ENCODE measurements around the gene LY6G6F.
"Not testable (repeated sequence)": the region's sequence is repeated elsewhere in the genome, so short reads cannot be mapped to it uniquely, and the experiment has no call there.

LY6G6F gene

DNA sequence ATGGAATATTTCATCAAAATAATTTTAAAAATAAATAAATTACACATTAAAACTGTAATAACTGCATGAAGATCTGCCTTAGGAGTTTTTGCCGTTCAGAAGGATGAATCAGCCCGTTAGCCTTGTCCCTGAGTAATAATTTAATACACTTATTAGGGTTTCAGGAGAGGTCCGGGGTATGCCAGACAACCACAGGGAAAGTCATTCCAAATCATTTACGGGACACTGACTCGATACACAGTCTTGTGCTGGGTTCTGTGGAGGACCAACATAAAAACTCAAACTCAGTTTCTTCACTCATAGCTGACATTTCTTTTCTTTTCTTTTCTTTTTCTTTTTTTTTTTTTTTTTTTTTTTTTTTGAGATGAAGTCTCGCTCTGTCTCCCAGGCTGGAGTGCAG is 735 bp upstream of the LY6G6F start:
- no peak for DNase-seq

DNA sequence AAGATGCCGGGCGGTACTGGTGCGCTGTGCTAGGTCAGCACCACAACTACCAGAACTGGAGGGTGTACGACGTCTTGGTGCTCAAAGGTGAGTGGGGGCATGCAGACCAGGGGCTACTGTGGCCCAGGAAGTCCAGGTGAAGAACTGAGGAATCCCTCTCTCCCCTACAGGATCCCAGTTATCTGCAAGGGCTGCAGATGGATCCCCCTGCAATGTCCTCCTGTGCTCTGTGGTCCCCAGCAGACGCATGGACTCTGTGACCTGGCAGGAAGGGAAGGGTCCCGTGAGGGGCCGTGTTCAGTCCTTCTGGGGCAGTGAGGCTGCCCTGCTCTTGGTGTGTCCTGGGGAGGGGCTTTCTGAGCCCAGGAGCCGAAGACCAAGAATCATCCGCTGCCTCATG is 1.0 kb downstream of the LY6G6F start:
- no peak for DNase-seq

DNA sequence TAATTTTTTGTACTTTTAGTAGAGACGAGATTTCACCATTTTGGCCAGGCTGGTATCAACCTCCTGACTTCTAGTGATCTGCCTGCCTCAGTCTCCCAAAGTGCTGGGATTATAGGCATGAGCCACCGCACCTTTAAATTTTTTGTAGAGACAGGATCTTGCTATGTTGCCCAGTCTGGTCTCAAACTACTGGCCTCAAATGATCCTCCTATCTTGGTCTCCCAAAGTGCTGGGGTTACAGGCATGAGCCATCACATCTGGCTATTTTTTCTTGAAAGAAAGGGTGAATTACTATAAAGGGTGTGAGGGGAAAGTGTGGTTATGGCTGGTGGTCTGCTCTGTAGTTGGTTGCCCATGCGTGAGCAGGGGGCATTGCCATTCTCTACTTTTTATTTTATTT is 1.6 kb downstream of the LY6G6F start:
- no peak for DNase-seq

DNA sequence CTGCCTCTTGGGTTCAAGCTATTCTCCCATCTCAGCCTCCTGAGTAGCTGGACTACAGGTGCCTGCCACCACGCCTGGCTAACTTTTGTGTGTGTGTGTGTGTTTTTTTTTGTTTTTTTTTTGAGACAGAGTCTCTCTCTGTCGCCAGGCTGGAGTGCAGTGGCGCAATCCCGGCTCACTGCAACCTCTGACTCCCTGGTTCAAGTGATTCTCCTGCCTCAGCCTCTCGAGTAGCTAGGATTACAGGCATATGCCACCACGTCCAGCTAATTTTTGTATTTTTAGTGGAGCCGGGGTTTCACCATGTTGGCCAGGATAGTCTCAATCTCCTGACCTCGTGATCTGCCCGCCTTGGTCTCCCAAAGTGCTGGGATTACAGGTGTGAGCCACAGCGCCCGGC is 2.5 kb downstream of the LY6G6F start:
- DNase-seq: not testable (repeated sequence)

DNA sequence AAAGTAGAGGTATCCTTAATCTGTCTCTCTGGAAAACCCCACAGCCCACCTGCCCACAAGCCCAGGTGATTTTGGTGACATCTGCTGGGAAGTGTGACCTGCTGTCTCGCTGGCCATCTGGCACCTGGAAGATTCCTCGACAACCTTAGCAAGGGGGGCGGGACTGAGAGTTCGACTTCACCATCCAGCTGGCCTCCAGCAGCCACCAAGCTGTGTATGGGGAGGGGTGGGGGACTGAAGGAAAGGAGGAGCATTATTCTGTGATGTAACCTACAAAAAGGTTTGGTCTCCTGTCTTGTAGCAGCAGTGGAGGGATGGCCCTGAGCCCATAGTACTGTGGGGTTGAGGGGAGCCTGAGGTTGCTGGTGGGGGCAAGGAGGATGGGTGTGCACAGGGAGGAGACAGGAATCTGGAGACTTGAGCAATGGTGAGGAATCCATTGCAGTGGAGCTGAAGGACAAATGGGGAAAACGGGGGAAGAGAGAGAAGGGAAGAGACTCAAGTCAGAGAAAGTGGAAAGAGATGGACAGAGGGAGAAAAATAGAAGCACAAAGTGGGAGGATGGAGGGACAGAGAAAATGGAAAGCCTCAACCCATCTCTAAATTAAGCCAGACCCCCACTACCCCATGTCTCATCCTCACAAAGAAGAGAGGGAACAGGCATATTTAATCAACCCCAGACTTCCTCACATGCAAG is 4.0 kb downstream of the LY6G6F start:
- DNase-seq: no peak

DNA sequence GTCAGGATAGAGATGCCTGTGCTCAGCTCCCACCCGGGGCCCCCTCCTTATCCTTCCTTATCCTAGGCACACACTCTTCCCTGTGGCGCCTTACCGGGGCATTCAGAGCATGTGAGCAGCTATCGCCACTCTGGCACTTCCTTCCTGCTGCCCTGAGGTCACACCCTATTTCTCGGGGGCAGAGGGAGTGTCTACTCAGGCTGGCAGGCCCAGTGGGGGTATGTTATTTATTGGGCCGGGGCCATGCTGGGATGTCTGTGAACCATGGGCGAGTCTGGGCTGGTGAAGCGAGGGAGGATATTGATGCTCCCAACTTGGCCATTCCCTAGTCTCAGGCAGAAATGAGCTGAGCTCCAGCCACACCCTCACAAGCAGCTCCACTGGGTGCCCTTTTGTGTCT is 4.6 kb downstream of the LY6G6F start:
- no peak for DNase-seq

DNA sequence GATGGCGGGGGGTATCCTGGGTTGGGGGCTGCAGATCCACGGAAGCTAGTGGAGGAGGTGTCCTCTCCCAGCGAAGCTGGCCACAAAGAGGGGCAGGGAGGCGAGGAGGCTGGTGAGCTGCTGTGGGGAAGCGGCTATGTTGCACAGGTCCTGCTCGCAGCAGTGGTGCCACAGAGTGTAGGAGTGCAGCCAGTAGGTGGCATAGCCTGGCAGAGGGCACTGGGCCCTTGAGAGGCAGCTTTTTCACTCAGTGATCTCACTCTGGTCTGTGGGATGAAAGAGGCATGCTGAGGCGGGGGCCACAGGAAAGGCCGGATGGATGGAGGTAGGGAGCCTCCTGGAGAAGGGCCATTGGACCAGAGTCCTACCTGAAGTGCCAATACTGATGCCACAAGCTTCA is 5.6 kb downstream of the LY6G6F start:
- no peak for DNase-seq

DNA sequence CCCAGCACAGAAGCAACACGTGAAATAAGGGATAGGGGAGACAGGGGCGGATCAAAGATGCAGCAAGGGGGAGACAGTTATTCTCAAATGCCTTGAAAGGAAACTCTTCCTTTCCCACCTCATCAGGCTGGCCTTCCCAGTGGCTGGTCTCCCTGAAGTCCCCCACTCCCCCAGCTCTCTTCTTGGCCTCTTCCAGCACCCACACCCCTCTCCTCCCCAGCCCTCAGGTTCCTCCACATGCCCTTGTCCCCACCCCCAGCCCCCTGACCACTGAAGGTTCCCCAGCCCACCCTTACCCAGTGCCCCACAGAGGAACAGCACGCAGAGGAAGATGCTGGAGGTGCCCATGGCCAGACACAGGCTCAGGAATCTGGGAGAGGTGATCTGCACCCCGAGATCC is 6.8 kb downstream of the LY6G6F start:
- no peak for DNase-seq

DNA sequence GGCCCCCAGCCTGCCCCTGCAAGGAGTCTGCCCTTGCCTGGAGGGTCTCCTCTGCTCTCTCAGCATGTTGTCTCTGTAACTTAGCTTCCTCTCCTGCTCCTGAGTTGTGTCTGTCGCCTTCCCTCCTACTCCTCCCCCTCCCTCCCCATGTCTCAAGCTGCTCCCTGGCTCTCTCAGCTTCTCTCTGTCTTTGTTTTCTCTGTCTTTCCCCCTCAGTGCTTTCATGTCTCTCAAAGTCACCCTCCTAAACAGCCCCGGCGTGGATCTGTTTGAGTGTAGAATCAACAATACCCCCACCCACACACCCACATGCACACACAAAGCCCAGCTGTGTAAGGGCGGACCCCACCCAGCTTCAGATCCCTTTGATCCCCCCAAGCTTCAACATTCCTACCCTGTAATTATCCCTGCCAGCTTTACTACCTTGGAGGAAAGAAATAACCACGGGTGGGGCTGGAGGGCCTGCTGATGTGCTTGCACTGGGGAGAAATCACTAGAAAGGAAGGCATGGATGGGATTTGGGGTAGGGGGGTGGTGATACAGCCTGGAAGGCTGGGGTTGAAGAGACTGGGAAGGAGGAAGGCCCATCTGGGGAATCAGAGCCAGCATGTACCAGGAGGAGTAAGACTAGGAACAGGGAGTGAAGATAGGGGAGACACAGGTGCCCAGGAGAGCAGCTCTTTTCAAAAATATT is 7.5 kb downstream of the LY6G6F start:
- DNase-seq: no peak

DNA sequence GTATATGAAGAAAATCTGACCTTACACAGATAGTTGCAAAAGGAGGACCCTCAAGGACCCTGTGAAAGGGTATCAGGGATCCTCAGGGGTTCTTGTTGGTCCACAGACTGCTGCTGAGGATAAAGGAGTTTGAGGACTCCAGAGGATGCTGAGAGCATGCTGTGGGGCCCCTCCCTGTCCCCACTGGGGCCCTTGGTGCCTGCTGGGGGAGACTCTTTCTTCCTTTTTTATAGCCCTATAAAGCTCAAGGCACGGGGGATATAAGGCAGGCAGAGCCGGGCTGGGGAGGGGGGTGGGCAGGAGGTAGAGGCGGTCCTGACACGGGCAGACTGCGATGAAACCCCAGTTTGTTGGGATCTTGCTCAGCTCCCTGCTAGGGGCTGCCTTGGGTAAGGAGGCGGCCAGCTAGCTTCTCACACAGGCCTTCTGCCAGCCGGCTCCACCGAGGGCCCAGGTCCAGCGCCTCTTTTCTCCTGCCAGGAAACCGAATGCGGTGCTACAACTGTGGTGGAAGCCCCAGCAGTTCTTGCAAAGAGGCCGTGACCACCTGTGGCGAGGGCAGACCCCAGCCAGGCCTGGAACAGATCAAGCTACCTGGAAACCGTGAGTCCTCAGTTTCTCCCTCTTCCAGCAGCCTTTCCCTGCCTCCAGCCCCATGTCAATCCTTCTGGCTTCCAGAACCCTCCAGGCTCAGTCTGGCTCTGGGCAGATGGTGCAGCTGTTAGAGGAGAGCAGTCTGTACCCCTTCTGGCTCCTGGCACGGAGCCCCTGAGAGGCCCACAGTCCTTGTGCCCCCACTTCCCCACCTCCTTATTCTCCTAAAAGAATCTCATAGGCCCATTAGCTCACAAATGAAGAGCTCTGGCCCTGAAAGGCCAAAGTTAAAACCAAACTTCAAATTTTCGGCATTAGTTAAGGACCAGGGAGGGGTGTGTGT is 8.6 kb downstream of the LY6G6F start, which contains the start of gene LY6G6D:
TSS of gene LY6G6D (plus strand) at position 327 of the 937 bp plus-strand sequence. CDS start at position 335, 8 bp downstream.
- no peak for DNase-seq

DNA sequence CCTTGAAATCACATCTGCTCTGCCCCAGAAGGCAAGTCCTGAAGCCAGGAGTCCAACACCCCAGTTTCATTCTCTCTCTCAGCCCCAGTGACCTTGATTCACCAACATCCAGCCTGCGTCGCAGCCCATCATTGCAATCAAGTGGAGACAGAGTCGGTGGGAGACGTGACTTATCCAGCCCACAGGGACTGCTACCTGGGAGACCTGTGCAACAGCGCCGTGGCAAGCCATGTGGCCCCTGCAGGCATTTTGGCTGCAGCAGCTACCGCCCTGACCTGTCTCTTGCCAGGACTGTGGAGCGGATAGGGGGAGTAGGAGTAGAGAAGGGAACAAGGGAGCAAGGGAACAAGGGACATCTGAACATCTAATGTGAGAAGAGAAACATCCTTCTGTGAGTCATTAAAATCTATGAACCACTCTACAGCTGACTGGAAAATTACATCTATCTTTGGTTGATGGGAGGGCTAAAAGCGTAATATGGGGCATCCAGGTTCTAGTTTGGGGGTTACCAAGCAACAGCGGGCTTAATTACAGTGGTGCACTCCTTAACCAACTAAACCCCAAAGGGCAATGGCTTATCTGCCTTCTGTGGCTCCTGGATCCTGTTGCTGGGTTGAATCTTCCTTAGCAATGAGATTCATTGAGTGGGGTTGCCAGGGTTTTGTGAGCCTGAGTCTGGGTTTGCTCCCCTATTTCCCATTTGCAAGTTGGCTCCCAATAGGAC is 11.0 kb downstream of the LY6G6F start:
- no peak for DNase-seq

DNA sequence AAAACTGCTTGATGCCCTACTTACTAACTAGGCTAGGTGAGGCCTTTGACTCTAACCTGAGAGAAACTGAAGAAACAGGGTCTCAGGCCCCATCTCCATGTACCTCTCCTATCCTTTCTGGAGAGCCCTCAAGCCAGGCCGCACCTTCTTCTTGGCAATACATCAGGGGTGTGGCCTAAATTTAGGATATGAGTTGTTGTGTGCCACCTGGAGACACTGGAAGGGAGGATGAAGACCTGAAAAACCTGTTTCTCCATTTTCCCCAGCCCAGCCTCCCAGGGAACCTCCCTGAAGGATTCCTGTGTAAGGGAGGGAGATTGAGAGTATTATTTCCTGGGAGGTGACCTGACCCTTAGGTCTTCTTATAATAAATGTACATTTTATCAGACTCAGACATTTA is 11.6 kb downstream of the LY6G6F start:
- DNase-seq: no peak

DNA sequence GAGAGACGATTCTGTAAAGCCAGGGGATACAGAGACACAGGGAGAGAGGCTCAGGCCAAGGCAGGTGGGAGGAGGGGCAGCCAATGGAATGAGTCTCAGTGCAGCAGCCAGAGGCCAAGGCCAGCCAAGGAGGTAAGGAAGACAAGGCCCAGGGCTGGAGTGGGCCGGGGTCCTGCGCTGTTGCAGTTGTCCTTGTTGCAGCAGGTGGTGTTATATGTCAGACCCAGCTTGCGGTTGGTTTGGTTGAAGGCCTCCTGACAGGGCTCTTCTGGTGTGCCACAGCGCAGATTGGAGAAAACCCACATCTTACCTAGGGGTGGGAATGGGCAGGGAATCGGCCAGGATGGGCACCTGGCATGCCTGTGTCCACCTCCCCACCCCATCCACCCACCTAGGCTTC is 12.3 kb downstream of the LY6G6F start:
- DNase-seq: no peak

DNA sequence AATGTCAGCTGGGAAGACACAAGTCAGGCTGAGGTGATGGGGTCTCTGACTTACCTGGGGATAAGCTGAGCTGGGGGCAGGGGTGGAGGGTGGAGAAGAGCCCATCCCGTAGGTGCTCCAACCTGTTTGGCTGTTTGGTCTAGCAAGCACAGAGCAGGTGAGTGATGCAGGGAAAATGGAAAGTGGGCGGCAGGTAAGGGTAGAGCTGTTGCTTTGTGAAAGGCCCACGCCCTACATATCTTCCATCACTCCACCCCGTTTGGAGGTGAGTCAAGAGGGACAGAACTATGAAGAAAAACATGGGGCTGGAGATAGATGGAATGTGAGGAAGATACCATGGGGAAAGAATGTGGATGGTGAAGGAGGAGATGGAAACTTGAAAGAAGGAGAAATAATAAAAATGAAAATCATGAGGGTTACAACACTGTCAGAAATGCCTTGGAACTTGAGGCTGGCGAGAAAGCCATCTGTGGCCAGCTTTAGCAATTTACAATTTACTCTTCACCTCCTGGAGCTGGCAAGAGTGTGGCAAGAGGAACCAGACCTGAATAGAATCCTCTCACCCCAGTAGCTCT is 13.6 kb downstream of the LY6G6F start:
- no peak for DNase-seq

DNA sequence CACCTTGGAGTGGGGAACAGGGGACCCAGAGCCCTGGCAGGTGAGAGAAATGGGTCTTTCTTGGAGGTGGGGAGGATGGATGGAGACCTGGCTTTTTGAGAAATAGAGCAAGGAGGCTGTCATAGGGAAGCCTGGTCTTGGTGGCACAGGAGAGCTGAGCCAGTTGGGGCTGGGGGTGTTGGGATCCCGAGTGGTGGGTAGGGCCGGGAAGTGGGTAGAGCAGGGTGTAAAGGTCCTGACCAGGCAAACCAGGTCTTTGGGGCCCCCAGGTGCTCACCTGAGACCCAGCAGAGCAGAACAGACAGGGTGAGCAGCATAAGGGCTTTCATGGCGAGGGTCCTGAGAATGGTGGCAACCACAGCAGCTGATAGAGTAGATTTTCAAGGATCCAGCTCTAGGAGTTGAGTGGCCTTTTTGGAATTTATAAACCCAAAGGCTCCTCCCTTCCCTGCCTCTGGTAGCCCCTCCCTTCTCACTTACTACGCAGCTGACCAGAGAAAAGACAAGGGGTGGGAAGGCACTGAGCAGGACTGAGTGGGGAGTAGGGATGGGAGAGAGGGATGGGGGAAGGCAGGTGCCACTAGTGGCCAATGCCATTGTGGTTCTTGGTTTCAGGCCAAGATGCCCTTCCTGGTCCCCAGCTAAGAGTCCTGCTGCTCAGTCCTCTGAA is 14.8 kb downstream of the LY6G6F start, which contains the start of gene LY6G6C:
TSS of gene LY6G6C (minus strand) at position 396 of the 670 bp plus-strand sequence. CDS start at position 329, 67 bp downstream.
- no peak for DNase-seq

DNA sequence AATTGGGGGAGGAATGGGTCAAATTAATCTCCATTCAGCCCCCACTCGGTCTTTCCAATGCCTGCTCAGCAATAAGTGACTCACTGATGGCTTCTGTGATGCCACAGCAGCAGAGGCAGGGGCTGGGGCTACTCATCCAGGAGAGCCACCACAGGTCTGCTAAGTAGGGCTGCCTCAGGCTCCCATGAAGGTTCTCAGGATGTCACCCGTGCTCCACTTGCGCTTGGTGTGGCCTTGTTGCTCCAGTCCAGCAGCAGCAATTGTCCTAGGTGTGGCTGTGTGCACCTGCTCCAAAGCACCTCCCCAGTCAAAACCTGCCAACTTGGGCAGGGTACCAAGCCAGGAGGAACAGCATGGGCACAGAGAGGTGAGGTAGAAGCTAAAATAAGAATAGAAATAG is 15.5 kb downstream of the LY6G6F start:
- no peak for DNase-seq

DNA sequence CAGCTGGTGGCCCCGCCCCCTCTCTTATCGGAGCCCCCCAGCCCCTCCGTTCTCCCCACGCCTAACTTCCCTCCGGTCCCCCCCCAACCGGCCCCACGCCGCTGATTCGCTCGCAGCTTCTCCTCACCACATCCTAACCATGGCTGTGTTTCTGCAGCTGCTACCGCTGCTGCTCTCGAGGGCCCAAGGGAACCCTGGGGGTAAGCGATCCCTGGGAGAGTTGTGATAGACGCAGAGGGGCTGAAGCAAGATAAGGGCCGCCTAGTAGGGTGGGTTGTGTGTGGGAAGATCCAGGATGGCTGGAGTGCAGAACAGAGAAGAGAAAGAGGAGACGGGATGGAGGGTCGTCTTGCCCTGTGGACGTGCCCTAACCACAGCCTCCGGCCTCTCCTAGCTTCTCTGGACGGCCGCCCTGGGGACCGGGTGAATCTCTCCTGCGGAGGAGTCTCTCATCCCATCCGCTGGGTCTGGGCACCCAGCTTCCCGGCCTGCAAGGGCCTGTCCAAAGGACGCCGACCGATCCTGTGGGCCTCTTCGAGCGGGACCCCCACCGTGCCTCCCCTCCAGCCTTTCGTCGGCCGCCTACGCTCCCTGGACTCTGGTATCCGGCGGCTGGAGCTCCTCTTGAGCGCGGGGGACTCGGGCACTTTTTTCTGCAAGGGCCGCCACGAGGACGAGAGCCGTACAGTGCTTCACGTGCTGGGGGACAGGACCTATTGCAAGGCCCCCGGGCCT is 16.7 kb downstream of the LY6G6F start, which contains the start of gene MPIG6B:
TSS of gene MPIG6B (plus strand) at position 129 of the 735 bp plus-strand sequence. CDS start at position 140, 11 bp downstream.
- no peak for DNase-seq

DNA sequence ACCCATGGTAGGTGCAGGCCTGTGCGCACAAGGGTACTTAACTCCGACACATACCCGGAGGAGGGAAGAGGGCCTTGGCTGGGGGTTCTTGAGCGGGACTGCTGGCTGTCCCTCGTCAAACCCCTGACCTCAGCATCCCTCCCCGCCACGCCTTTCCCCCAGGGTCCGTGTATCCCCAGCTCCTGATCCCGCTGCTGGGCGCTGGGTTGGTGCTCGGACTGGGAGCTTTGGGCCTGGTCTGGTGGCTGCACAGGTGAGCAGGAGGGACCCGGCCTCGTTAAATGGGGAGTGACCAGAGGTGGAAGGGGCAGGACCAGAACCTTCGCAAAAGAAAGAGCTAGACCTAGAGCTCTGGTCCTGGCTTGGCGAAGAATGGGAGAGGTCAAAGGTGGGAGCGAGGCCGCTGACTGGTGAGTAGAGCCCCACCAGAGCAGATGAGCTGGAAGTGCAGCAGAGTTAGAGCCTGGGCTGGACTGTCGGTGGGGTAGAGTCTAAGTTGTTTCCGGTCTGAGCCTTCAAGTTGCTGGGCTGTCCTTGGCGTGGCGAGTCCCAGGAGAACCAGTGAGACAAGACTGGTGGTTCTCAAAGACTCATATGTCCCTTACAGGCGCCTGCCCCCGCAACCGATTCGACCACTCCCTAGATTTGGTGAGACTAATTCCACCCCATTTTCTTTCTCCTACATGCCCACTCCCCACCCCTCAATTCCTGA is 17.5 kb downstream of the LY6G6F start:
- no peak for DNase-seq

DNA sequence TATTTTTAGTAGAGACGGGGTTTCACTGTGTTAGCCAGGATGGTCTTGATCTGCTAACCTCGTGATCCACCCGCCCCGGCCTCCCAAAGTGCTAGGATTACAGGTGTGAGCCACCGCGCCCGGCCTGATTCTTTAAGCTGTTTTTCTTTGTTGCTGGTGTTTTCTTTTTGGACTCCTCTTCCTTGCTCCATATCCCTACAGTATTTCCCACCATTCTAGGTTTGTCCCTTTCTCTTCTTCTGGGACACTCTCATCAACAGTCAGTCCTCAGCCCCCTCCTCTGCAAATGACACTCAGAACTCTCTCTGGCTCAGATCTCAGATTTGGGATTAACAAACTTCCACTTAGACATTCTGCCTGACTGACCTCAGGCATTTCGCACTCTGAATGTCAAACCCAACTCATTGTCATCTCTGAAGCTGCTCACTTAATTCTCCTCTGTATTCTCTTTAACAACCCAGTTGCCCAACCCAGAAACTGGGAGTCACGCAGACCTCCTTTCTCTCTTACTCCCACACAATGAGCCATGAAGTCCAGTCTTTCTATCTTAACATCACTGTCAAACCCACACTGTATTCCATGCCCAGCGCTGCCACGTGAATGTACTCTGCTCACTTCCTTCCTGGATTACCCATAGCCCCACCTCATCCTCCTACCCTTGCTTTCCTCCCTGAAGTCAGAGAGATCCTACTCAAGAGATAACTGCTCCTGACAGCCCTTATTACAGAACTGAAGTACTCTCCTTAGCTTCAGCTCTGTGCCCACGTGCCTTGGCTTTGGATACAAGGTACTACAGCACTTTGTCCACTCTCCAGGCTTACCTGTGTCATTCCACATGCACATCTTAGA is 19.1 kb downstream of the LY6G6F start:
- DNase-seq: no peak
